ENCODE data around the gene LSR.

The LSR gene

DNA sequence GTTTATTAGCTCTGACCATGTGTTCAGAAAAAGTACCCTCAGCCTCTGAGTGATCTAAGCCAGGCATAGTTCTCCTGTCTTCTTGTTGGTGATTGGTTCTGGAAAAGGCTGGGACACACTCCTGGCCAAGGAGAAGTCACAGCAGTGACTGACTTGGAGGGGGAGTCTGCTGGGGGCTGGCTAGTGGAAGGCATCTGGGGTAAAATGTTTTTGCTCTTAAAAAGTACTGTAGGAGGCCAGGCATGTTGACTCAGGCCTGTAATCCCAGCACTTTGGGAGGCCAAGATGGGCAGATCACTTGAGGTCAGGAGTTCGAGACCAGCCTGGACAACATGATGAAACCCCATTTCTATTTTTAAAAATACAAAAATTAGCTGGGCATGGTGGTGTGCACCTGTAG is 41.9 kb upstream of the LSR start:
- no peaks in the 10 kb centered on the region for H3K4me1 ChIP-seq (ENCODE audit: control insufficient read depth, insufficient read depth, low read length)
- H3K36me3 ChIP-seq (ENCODE audit: control insufficient read depth in 2 of 2, insufficient read depth in 1 of 2, low read length in 2 of 2): peaks cover 0 to 5% of the 10 kb centered on the region in 2 experiments; a peak in 1 of 3 replicates

DNA sequence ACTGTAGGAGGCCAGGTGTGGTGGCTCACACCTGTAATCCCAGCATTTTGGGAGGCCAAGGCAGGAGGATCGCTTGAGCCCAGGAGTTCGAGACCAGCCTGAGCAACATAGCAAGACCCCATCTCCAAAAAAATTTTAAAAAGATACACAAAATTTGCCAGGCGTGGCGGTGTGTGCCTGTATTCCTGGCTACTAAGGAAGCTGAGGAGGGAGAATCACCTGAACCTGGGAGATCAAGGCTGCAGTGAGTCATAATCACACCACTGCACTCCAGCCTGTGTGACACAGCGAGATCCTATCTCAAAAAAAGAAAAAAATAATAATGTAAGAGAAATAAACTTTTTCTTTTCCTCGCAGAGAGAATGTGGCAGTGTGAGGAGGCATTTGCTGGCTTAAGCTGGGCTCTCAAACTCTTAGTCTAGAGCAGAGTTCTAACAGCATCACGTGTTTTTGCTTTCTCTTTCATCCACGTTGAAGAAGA is 41.4 kb upstream of the LSR start:
- Histone ChIP-seq H3K36me3 (ENCODE audit: control insufficient read depth in 2 of 2, insufficient read depth in 1 of 2, low read length in 2 of 2) (peaks cover 0 to 5% of the 10 kb centered on the region in 2 experiments; a peak in 1 of 3 replicates), H3K4me3 (ENCODE audit: low read depth, low read length) (no peak overlapping the region), H3K27ac (ENCODE audit: extremely low read depth, low read depth, low read length) (no peak overlapping the region), H3K4me1 (ENCODE audit: control insufficient read depth, insufficient read depth, low read length) (no peaks in the 10 kb centered on the region), H3K9me3 (ENCODE audit: control insufficient read depth, insufficient read depth, low read depth, low read length) (no peaks in the 10 kb centered on the region)
- POLR2A ChIA-PET: no interaction called here
- TF ChIP-seq GLIS2 (tag by site-specific recombination; IDR thresholded peaks at IDR 0.05) (no peak), TRIM28 (IDR thresholded peaks at IDR 0.05; ENCODE audit: borderline replicate concordance, low read length) (no peak), ZNF404 (tag by site-specific recombination; IDR thresholded peaks at IDR 0.05) (no peak), ZNF112 (tag by site-specific recombination; IDR thresholded peaks at IDR 0.05) (no peak), ZNF202 (tag by site-specific recombination; IDR thresholded peaks at IDR 0.05; ENCODE audit: borderline replicate concordance) (no peak), ZNF155 (tag by site-specific recombination; IDR thresholded peaks at IDR 0.05) (no peak), ZFP69B (tag by site-specific recombination; IDR thresholded peaks at IDR 0.05) (no peak), ZNF555 (tag by site-specific recombination; conservative IDR thresholded peaks at IDR 0.05) (no peak), ZNF350 (tag by site-specific recombination; IDR thresholded peaks at IDR 0.05) (no peak), ZNF19 (tag by site-specific recombination; IDR thresholded peaks at IDR 0.05; ENCODE audit: low read depth) (no peak), KLF16 (tag by site-specific recombination; IDR thresholded peaks at IDR 0.05) (no peak)
- CTCF ChIA-PET: no interaction called here

More for the DNA sequence above, 41.9 kb upstream of the LSR start:
- ChIA-PET CTCF (no interaction called here), POLR2A (no interaction called here)
- Histone ChIP-seq H3K27ac (ENCODE audit: extremely low read depth, low read depth, low read length) (no peak overlapping the region), H3K9me3 (ENCODE audit: control insufficient read depth, insufficient read depth, low read depth, low read length) (no peaks in the 10 kb centered on the region), H3K4me3 (ENCODE audit: low read depth, low read length) (no peak overlapping the region)
- TF ChIP-seq ZNF843 (tag by site-specific recombination; IDR thresholded peaks at IDR 0.05) (no peak), GLIS1 (tag by site-specific recombination; IDR thresholded peaks at IDR 0.05) (peak; percentile 61)

DNA sequence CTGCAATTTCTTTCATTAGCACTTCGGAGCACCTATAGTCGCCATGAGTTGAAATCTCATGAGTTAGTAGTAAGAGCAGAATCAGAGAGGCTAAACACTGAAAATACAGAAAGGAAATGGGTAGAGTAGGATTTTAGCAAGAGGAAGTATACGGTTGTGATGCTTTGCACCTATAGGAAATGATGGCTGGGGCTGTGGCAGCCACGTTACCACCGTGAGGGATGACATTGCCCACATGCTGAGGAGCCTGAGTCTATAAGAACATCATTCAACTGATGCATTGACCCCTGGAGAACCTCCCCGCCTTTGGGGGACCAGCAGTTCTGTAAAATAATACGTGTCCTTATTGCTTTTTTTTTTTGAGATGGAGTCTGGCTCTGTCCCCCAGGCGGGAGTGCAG is 40.7 kb upstream of the LSR start:
- H3K4me1 ChIP-seq (ENCODE audit: control insufficient read depth, insufficient read depth, low read length): no peaks in the 10 kb centered on the region
- no peak overlapping the region for H3K4me3 ChIP-seq (ENCODE audit: low read depth, low read length)
- POLR2A ChIA-PET: no interaction called here
- no peaks in the 10 kb centered on the region for H3K9me3 ChIP-seq (ENCODE audit: control insufficient read depth, insufficient read depth, low read depth, low read length)
- H3K36me3 ChIP-seq (ENCODE audit: control insufficient read depth in 2 of 2, insufficient read depth in 1 of 2, low read length in 2 of 2): peaks cover 0 to 5% of the 10 kb centered on the region in 2 experiments; a peak in 1 of 3 replicates
- no peak overlapping the region for H3K27ac ChIP-seq (ENCODE audit: extremely low read depth, low read depth, low read length)
- TF ChIP-seq ZNF132 (tag by site-specific recombination; IDR thresholded peaks at IDR 0.05; ENCODE audit: borderline replicate concordance) (no peak), MZF1 (tag by site-specific recombination; IDR thresholded peaks at IDR 0.05; ENCODE audit: borderline replicate concordance) (no peak), ZNF610 (tag by site-specific recombination; IDR thresholded peaks at IDR 0.05; ENCODE audit: borderline replicate concordance) (no peak), ZNF629 (tag by site-specific recombination; IDR thresholded peaks at IDR 0.05) (no peak)
- TF ChIP-seq, protein P1, sequence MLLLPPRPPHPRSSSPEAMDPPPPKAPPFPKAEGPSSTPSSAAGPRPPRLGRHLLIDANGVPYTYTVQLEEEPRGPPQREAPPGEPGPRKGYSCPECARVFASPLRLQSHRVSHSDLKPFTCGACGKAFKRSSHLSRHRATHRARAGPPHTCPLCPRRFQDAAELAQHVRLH (tag by site-specific recombination; IDR thresholded peaks at IDR 0.05): peak; percentile 69
- TF ChIP-seq, protein P2, sequence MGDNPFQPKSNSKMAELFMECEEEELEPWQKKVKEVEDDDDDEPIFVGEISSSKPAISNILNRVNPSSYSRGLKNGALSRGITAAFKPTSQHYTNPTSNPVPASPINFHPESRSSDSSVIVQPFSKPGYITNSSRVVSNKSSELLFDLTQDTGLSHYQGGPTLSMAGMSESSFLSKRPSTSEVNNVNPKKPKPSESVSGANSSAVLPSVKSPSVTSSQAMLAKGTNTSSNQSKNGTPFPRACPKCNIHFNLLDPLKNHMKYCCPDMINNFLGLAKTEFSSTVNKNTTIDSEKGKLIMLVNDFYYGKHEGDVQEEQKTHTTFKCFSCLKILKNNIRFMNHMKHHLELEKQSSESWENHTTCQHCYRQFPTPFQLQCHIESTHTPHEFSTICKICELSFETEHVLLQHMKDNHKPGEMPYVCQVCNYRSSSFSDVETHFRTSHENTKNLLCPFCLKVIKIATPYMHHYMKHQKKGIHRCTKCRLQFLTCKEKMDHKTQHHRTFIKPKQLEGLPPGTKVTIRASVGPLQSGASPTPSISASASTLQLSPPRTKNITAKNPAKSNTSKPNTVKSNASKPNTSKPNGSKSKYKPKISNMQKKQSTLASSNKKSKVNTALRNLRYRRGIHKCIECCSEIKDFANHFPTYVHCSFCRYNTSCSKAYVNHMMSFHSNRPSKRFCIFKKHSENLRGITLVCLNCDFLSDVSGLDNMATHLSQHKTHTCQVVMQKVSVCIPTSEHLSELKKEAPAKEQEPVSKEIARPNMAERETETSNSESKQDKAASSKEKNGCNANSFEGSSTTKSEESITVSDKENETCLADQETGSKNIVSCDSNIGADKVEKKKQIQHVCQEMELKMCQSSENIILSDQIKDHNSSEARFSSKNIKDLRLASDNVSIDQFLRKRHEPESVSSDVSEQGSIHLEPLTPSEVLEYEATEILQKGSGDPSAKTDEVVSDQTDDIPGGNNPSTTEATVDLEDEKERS (tag by site-specific recombination; IDR thresholded peaks at IDR 0.05): peak; percentile 95
- CTCF ChIA-PET: no interaction called here
